GM12891 (cell line): ENCODE results near the gene MBNL2.

Source experiments
- PAX5 ChIP-seq: IDR thresholded peaks from 2 replicates; pipeline ENCODE4 v1.6.1; 2011; ENCODE audit warnings: low read length, moderate library complexity, mild to moderate bottlenecking; ENCODE audit not compliant: insufficient read depth, severe bottlenecking
- POLR2A ChIP-seq: IDR thresholded peaks from 2 replicates; pipeline ENCODE4 v1.6.1; 2011; ENCODE audit warnings: low read depth, low read length, control low read depth
- POLR2AphosphoS5 ChIP-seq: IDR thresholded peaks from 2 replicates; pipeline ENCODE4 v1.6.1; 2011; ENCODE audit warnings: low read depth, low read length, control low read depth
- TAF1 ChIP-seq: IDR thresholded peaks from 2 replicates; pipeline ENCODE4 v1.6.1; 2011; ENCODE audit warnings: low read depth, low read length, control low read depth

GRCh38 chr13:97238883-97239282, 16.8 kb downstream of the MBNL2 start:
- TF ChIP-seq POLR2AphosphoS5, result no peak
- no peak for TF ChIP-seq POLR2A
- no peak for TF ChIP-seq TAF1
- no peak for TF ChIP-seq PAX5
